Glutamatergic neuron (in vitro differentiated cells): ENCODE data around the gene NEO1. TPM values are rescaled to one million over a fixed set of nuclear protein-coding genes. Genes with fewer than 3 reads are reported as not detected.

Source experiments
- DNase-seq: peaks from one replicate; pipeline ENCODE4 v3.0.0; 2022
- H3K27ac Mint-ChIP-seq: one replicate; pipeline ENCODE4 v1.8.0; 2020; ENCODE audit warnings: mild to moderate bottlenecking, mixed read lengths, inconsistent platforms; ENCODE audit not compliant: unreplicated experiment
- H3K27me3 Mint-ChIP-seq: one replicate; pipeline ENCODE4 v1.8.0; 2020; ENCODE audit warnings: mild to moderate bottlenecking, moderate library complexity, mixed read lengths, inconsistent platforms; ENCODE audit not compliant: unreplicated experiment
- H3K36me3 Mint-ChIP-seq: one replicate; pipeline ENCODE4 v1.8.0; 2020; ENCODE audit warnings: mild to moderate bottlenecking, mixed read lengths, inconsistent platforms; ENCODE audit not compliant: unreplicated experiment
- H3K4me1 Mint-ChIP-seq: one replicate; pipeline ENCODE4 v1.8.0; 2020; ENCODE audit warnings: mild to moderate bottlenecking, low read depth, mixed read lengths, inconsistent platforms; ENCODE audit not compliant: unreplicated experiment
- H3K4me3 Mint-ChIP-seq: one replicate; pipeline ENCODE4 v1.8.0; 2020; ENCODE audit warnings: mild to moderate bottlenecking, mixed read lengths, inconsistent platforms; ENCODE audit not compliant: unreplicated experiment
- H3K9me3 Mint-ChIP-seq: one replicate; pipeline ENCODE4 v1.8.0; 2020; ENCODE audit warnings: mild to moderate bottlenecking, moderate library complexity, mixed read lengths, inconsistent platforms; ENCODE audit not compliant: unreplicated experiment
- CTCF ChIP-seq: fragments of 200-600 bp; sonication (generic); IDR thresholded peaks from one replicate; pipeline ENCODE4 v1.5.0; 2021; ENCODE audit not compliant: partially characterized antibody, unreplicated experiment
- total RNA-seq: library from RNA; stranded (reverse); fragmentation: NEBNext Ultra II Directional; extraction: Animal tissue kit (Norgen Biotek cat#: 25700); gene quantifications from one replicate; pipeline ENCODE4 v1.2.1, GENCODE V29; 2021; ENCODE audit not compliant: unreplicated experiment

Gene NEO1
- total RNA-seq, 1 donor from 2014 or later = 157 TPM

DNA sequence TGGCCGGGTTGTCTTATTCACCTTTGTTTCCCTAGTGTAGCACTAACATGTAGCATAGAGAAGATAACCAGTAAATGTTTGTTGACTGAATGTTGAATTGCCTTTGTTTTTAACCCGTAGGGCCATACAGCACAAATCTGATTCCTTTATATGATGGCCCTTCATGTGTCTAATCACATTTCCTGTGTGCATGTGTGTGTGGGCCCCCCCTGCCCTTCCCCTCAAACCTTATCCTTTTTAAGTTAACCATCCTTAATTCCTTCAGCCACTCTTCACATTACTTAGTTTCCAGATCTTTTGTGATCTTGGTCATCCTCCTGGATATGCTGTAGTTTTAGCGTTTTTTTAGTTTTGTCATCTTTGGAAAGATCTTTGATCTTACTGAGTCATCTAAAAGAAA, 4.2 kb downstream of the NEO1 start:
- DNase-seq = no peak
- Mint-ChIP-seq H3K4me1 (peaks cover 9% of the 10 kb centered on the region), H3K27ac (no peak overlapping the region), H3K9me3 (peaks cover 3% of the 10 kb centered on the region), H3K36me3 (no peaks in the 10 kb centered on the region), H3K4me3 (no peak overlapping the region), H3K27me3 (peaks cover 5% of the 10 kb centered on the region)
- no peak for TF ChIP-seq CTCF

DNA sequence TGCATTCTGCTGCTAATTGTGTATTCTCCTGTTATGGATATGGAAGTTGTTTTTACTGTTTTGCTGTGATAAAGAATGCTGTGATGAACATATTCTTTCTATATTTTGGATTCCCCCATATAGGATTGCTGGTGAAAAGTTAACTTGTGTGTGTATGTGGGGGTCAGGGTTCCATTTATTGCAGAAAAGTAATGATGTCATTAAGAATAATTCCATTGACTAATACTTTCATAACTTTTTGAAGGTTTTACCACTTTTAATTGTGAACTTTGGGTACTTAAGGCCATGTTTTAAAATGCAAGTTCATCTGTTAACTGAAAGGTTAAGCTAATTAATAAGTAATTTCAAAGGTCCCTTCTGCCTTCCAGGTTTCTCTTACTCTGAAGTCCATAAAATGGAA, 6.2 kb downstream of the NEO1 start:
- no peaks in the 10 kb centered on the region for H3K36me3 Mint-ChIP-seq
- no peak overlapping the region for H3K4me3 Mint-ChIP-seq
- DNase-seq = no peak
- H3K27me3 Mint-ChIP-seq = no peaks in the 10 kb centered on the region
- no peak overlapping the region for H3K27ac Mint-ChIP-seq
- H3K9me3 Mint-ChIP-seq = no peaks in the 10 kb centered on the region
- peaks cover 9% of the 10 kb centered on the region for H3K4me1 Mint-ChIP-seq
- TF ChIP-seq CTCF = no peak

- Mint-ChIP-seq H3K36me3 (no peaks in the 10 kb centered on the region), H3K9me3 (peaks cover 2% of the 10 kb centered on the region), H3K4me1 (peaks cover 21% of the 10 kb centered on the region), H3K4me3 (no peak overlapping the region), H3K27ac (no peak overlapping the region), H3K27me3 (no peaks in the 10 kb centered on the region)
- no peak for TF ChIP-seq CTCF
- DNase-seq = no peak
Observed at GRCh38 chr15:73065114-73065513, 12.9 kb downstream of the NEO1 start.

- Mint-ChIP-seq H3K4me3 (no peak overlapping the region), H3K9me3 (peaks cover 2% of the 10 kb centered on the region), H3K4me1 (peaks cover 15% of the 10 kb centered on the region), H3K36me3 (no peaks in the 10 kb centered on the region), H3K27ac (no peak overlapping the region), H3K27me3 (no peaks in the 10 kb centered on the region)
- DNase-seq = no peak
- no peak for TF ChIP-seq CTCF
Observed at GRCh38 chr15:73069109-73069508, 16.8 kb downstream of the NEO1 start.

DNA sequence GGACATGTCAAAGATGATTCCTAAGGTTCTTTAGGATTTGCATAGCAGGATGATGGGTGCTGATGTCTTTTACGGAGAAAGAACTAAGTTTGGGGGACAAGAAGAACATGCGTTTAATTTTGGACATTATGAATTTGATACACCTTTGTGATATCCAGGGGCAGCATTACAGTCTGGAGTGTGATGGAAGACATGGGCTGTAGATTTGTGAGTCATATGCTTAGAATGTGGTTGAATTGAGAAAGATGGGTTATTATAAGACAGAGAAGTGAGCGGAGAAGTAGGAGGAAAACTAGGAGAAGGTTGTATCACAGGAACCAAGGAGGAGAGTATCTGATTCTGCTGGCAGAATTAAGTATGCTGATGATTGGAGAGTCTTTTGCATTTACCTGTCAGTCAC, 20.6 kb downstream of the NEO1 start:
- Mint-ChIP-seq H3K36me3 (no peaks in the 10 kb centered on the region), H3K27ac (no peak overlapping the region), H3K27me3 (no peaks in the 10 kb centered on the region), H3K4me3 (no peak overlapping the region), H3K9me3 (no peaks in the 10 kb centered on the region), H3K4me1 (peaks cover 2% of the 10 kb centered on the region)
- DNase-seq = no peak
- no peak for TF ChIP-seq CTCF
